Breast epithelium (tissue), 4 donors: ENCODE results near the gene UGT1A4. TPM values are rescaled to one million over a fixed set of nuclear protein-coding genes. Genes with fewer than 3 reads are reported as not detected.

Experiments used
- DNase-seq, 2 donors: peaks; one replicate each; pipeline ENCODE4 v3.0.0-alpha.2; 2019; ENCODE audit warnings: low spot score in 2 of 2
- H3K27ac ChIP-seq, 2 donors: fragments of 200-600 bp; sonication (generic) in 1 of 2; one replicate each; pipeline ENCODE4 v1.5.1; 2016 to 2019; ENCODE audit warnings: mild to moderate bottlenecking in 1 of 2
- H3K27me3 ChIP-seq, 2 donors: fragments of 200-600 bp; sonication (generic) in 1 of 2; one replicate each; pipeline versions ENCODE4 v1.5.1 to v1.6.0; 2017 to 2019; ENCODE audit warnings: control low read depth in 1 of 2, mild to moderate bottlenecking in 1 of 2
- H3K36me3 ChIP-seq: fragments of 200-600 bp; one replicate; pipeline ENCODE4 v1.5.1; 2019
- H3K4me1 ChIP-seq, 2 donors: fragments of 200-600 bp; sonication (generic); one replicate each; pipeline ENCODE4 v1.5.1; 2016 to 2019; ENCODE audit warnings: control low read depth in 1 of 2
- H3K4me3 ChIP-seq, 3 donors: fragments of 200-600 bp; sonication (generic); 1 replicate in 2 of 3; 2 replicates in 1 of 3; pipeline ENCODE4 v1.5.1; 2016 to 2019; ENCODE audit warnings: mild to moderate bottlenecking in 3 of 3, moderate library complexity in 2 of 3
- H3K9me3 ChIP-seq, 2 donors: fragments of 200-600 bp; sonication (generic) in 1 of 2; one replicate each; pipeline ENCODE4 v1.5.1; 2016 to 2019; ENCODE audit warnings: control low read depth in 1 of 2
- POLR2A ChIP-seq: fragments of 450-650 bp; IDR thresholded peaks from one replicate; pipeline ENCODE4 v1.6.1; 2016; ENCODE audit warnings: antibody characterized with exemption, mild to moderate bottlenecking, moderate library complexity
- POLR2AphosphoS5 ChIP-seq, 3 donors: sonication (generic); formaldehyde crosslinking; IDR thresholded peaks; one replicate each; pipeline ENCODE4 v1.6.1; 2017; ENCODE audit warnings: antibody characterized with exemption in 3 of 3
- intact Hi-C: fragments of 100-400 bp; cut with DNase I; formaldehyde crosslinking; loops from one replicate; pipeline ENCODE4 v1.15.1; 2023; ENCODE audit warnings: low total_unique reads
- total RNA-seq, 3 donors: library from RNA; depleted of rRNA; stranded (reverse); fragments of >200 nt; gene quantifications; one replicate each; pipeline ENCODE4 v1.1.0, GENCODE V29; 2016
- TF ChIP-seq, protein P1 (sequence below), 3 donors: fragments of 450-650 bp; IDR thresholded peaks; one replicate each; pipeline ENCODE4 v1.5.1; 2016 to 2017; ENCODE audit warnings: antibody characterized with exemption in 3 of 3, mild to moderate bottlenecking in 3 of 3, moderate library complexity in 3 of 3

The UGT1A4 gene
- total RNA-seq, 3 donors from 2014 or later: not detected

- TF ChIP-seq, protein P1, sequence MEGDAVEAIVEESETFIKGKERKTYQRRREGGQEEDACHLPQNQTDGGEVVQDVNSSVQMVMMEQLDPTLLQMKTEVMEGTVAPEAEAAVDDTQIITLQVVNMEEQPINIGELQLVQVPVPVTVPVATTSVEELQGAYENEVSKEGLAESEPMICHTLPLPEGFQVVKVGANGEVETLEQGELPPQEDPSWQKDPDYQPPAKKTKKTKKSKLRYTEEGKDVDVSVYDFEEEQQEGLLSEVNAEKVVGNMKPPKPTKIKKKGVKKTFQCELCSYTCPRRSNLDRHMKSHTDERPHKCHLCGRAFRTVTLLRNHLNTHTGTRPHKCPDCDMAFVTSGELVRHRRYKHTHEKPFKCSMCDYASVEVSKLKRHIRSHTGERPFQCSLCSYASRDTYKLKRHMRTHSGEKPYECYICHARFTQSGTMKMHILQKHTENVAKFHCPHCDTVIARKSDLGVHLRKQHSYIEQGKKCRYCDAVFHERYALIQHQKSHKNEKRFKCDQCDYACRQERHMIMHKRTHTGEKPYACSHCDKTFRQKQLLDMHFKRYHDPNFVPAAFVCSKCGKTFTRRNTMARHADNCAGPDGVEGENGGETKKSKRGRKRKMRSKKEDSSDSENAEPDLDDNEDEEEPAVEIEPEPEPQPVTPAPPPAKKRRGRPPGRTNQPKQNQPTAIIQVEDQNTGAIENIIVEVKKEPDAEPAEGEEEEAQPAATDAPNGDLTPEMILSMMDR (IDR thresholded peaks at IDR 0.05): no peak
- TF ChIP-seq POLR2A: no peak
- TF ChIP-seq POLR2AphosphoS5 (IDR thresholded peaks at IDR 0.05): no peak
- Histone ChIP-seq H3K36me3 (no peaks in the 10 kb centered on the region), H3K27ac (no peak overlapping the region)
Measured at GRCh38 chr2:233775414-233775813, 56.9 kb downstream of the UGT1A4 start.

GRCh38 chr2:233778030-233778429 is 59.5 kb downstream of the UGT1A4 start, which contains the start of gene MROH2A:
Gene MROH2A, plus strand, starts transcription at chr2:233778330. Its CDS starts 1,029 bp downstream, at chr2:233779359.
- intact Hi-C loops: no loop called here
- Histone ChIP-seq H3K27me3 (no peaks in the 10 kb centered on the region), H3K4me1 (no peaks in the 10 kb centered on the region), H3K9me3 (peaks cover 0 to 6% of the 10 kb centered on the region in 2 donors), H3K4me3 (no peak within 1 kb of the TSS), H3K36me3 (no peaks in the 10 kb centered on the region), H3K27ac (no peak within 1 kb of the TSS)
- TF ChIP-seq POLR2AphosphoS5 (IDR thresholded peaks at IDR 0.05) (no peak), POLR2A (no peak)
- TF ChIP-seq, protein P1 (IDR thresholded peaks at IDR 0.05): no peak
- DNase-seq: no peak

More at GRCh38 chr2:233775414-233775813, 56.9 kb downstream of the UGT1A4 start:
- intact Hi-C loops: no loop called here
- no peaks in the 10 kb centered on the region for H3K27me3 ChIP-seq
- no peak for DNase-seq
- H3K9me3 ChIP-seq: peaks cover 0 to 6% of the 10 kb centered on the region in 2 donors
- H3K4me1 ChIP-seq: no peaks in the 10 kb centered on the region
- H3K4me3 ChIP-seq: no peak overlapping the region

DNA sequence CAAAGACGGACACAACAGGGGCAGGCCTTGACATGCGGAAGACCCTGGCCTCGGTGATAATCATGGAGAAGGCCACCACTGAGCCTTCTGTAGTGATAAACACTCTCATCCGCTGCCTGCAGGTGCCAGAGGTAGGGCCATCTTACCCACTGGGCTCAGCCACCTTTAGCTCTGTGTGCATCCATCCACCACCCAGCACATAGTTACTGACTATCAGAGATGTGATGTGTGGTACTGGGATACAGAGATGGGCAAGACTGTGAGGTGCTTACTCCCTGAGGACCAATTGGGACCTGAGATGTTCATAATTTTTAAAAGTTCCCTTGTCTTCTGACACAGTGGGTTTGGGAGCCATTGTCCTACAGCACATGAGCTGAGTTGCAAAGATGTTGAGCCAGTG is 61.2 kb downstream of the UGT1A4 start:
- H3K27me3 ChIP-seq: no peaks in the 10 kb centered on the region
- H3K4me1 ChIP-seq: no peaks in the 10 kb centered on the region
- TF ChIP-seq POLR2A (no peak), POLR2AphosphoS5 (IDR thresholded peaks at IDR 0.05) (no peak)
- TF ChIP-seq, protein P1 (IDR thresholded peaks at IDR 0.05): no peak
- H3K4me3 ChIP-seq: no peak overlapping the region
- H3K36me3 ChIP-seq: no peaks in the 10 kb centered on the region
- H3K27ac ChIP-seq: no peak overlapping the region
- H3K9me3 ChIP-seq: peaks cover 0 to 6% of the 10 kb centered on the region in 2 donors
- DNase-seq: no peak
- intact Hi-C loops: no loop called here

GRCh38 chr2:233780771-233781170 is 62.2 kb downstream of the UGT1A4 start:
- Histone ChIP-seq H3K9me3 (peaks cover 0 to under 1% of the 10 kb centered on the region in 2 donors), H3K27ac (no peak overlapping the region), H3K36me3 (no peaks in the 10 kb centered on the region), H3K27me3 (no peaks in the 10 kb centered on the region), H3K4me3 (no peak overlapping the region), H3K4me1 (no peaks in the 10 kb centered on the region)
- no peak for DNase-seq
- intact Hi-C loops: no loop called here
- TF ChIP-seq, protein P1 (IDR thresholded peaks at IDR 0.05): no peak
- TF ChIP-seq POLR2AphosphoS5 (IDR thresholded peaks at IDR 0.05) (no peak), POLR2A (no peak)

GRCh38 chr2:233789554-233789953 is 71.0 kb downstream of the UGT1A4 start:
- H3K4me1 ChIP-seq: no peaks in the 10 kb centered on the region
- no peaks in the 10 kb centered on the region for H3K36me3 ChIP-seq
- no peak for DNase-seq
- H3K9me3 ChIP-seq: no peaks in the 10 kb centered on the region
- TF ChIP-seq, protein P1 (IDR thresholded peaks at IDR 0.05): no peak
- TF ChIP-seq POLR2A (no peak), POLR2AphosphoS5 (IDR thresholded peaks at IDR 0.05) (no peak)
- H3K27me3 ChIP-seq: no peaks in the 10 kb centered on the region
- no peak overlapping the region for H3K4me3 ChIP-seq
- intact Hi-C loops: no loop called here
- no peak overlapping the region for H3K27ac ChIP-seq
